ENCODE results near the gene INPP5A.
A peak's percentile ranks its signal among the peaks of the same experiment; 100 is the strongest.
"Not testable (repeated sequence)": the region's sequence is repeated elsewhere in the genome, so short reads cannot be mapped to it uniquely, and the experiment has no call there.

INPP5A gene

GRCh38 chr10:132571650-132572544 lies 34.3 kb downstream of the INPP5A start:
- TF ChIP-seq POLR2A (IDR thresholded peaks at IDR 0.05; ENCODE audit: low read length) (no peak), GATA1 (IDR thresholded peaks at IDR 0.05; ENCODE audit: low read depth, low read length) (no peak)
- peak; percentile 22 to 43 for DNase-seq

- TF ChIP-seq POLR2A (IDR thresholded peaks at IDR 0.05; ENCODE audit: low read length) (no peak), GATA1 (IDR thresholded peaks at IDR 0.05; ENCODE audit: low read depth, low read length) (no peak)
- DNase-seq = no peak
Measured at GRCh38 chr10:132572545-132572937, 35.0 kb downstream of the INPP5A start.

GRCh38 chr10:132572946-132573345 lies 35.4 kb downstream of the INPP5A start:
- DNase-seq = not testable (repeated sequence)

- TF ChIP-seq POLR2A (IDR thresholded peaks at IDR 0.05; ENCODE audit: low read length) = no peak
- no peak for TF ChIP-seq GATA1 (IDR thresholded peaks at IDR 0.05; ENCODE audit: low read depth, low read length)
- DNase-seq = no peak
Measured at GRCh38 chr10:132574288-132574687, 36.7 kb downstream of the INPP5A start.

GRCh38 chr10:132574783-132575319 lies 37.3 kb downstream of the INPP5A start:
- DNase-seq = no peak
- TF ChIP-seq GATA1 (IDR thresholded peaks at IDR 0.05; ENCODE audit: low read depth, low read length) = no peak
- no peak for TF ChIP-seq POLR2A (IDR thresholded peaks at IDR 0.05; ENCODE audit: low read length)

- TF ChIP-seq GATA1 (IDR thresholded peaks at IDR 0.05; ENCODE audit: low read depth, low read length) (no peak), POLR2A (IDR thresholded peaks at IDR 0.05; ENCODE audit: low read length) (no peak)
- DNase-seq = no peak
Measured at GRCh38 chr10:132575320-132576201, 38.0 kb downstream of the INPP5A start.

GRCh38 chr10:132576671-132577349 lies 39.2 kb downstream of the INPP5A start:
- no peak for TF ChIP-seq POLR2A (IDR thresholded peaks at IDR 0.05; ENCODE audit: low read length)
- no peak for TF ChIP-seq GATA1 (IDR thresholded peaks at IDR 0.05; ENCODE audit: low read depth, low read length)
- DNase-seq = no peak

- peak in 1 of 2 experiments; percentile 26 for DNase-seq
- TF ChIP-seq GATA1 (IDR thresholded peaks at IDR 0.05; ENCODE audit: low read depth, low read length) (no peak), POLR2A (IDR thresholded peaks at IDR 0.05; ENCODE audit: low read length) (no peak)
Measured at GRCh38 chr10:132577350-132578003, 39.9 kb downstream of the INPP5A start.

GRCh38 chr10:132578287-132578951 lies 40.8 kb downstream of the INPP5A start:
- TF ChIP-seq GATA1 (IDR thresholded peaks at IDR 0.05; ENCODE audit: low read depth, low read length) (no peak), POLR2A (IDR thresholded peaks at IDR 0.05; ENCODE audit: low read length) (no peak)
- no peak for DNase-seq

- TF ChIP-seq GATA1 (IDR thresholded peaks at IDR 0.05; ENCODE audit: low read depth, low read length) (no peak), POLR2A (IDR thresholded peaks at IDR 0.05; ENCODE audit: low read length) (no peak)
- DNase-seq = no peak
Measured at GRCh38 chr10:132579027-132579859, 41.7 kb downstream of the INPP5A start.

GRCh38 chr10:132580143-132580542 lies 42.6 kb downstream of the INPP5A start:
- DNase-seq = peak in 1 of 2 experiments; percentile 38
- TF ChIP-seq POLR2A (IDR thresholded peaks at IDR 0.05; ENCODE audit: low read length) = no peak
- no peak for TF ChIP-seq GATA1 (IDR thresholded peaks at IDR 0.05; ENCODE audit: low read depth, low read length)

GRCh38 chr10:132580617-132581016 lies 43.0 kb downstream of the INPP5A start:
- TF ChIP-seq GATA1 (IDR thresholded peaks at IDR 0.05; ENCODE audit: low read depth, low read length) (no peak), POLR2A (IDR thresholded peaks at IDR 0.05; ENCODE audit: low read length) (no peak)
- no peak for DNase-seq

Data from erythroblast (primary cell).